ENCODE results near the gene POLR1B. TPM values are rescaled to one million over a fixed set of nuclear protein-coding genes. Genes with fewer than 3 reads are reported as not detected.

Gene POLR1B
- total and polyA plus RNA-seq, 8 donors = 18.4 to 25.3 (median 21.2) TPM

DNA sequence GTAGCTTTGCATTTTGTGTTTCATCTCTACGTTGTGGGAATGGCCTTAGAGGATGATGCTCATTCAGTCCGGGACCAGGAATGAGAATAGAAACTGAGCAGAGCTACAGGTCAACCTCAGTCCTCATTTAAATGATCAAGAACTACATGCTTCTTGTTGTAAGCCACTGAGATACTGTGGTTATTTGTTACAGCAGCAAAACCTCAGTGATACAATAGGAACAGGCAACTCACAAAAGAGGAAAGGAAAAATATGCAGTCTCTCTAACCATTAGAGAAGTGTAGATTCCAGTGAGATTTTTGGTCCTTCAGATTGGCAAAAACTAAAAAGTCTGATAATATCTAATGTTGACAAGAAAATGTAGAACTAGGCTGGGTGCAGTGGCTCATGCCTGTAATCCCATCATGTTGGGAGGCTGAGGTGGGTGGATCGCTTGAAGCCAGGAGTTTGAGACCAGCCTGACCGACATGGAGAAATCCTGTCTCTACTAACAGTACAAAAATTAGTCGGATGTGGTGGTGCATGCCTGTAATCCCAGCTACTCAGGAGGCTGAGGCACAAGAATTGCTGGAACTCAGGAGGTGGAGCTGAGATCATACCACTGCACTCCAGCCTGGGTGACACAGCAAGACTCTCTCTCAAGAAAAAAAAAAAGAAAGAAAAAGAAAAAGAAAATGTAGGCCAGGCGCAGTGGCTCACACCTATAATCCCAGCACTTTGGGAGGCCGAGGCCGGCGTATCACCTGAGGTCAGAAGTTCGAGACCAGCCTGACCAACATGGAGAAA, 55.5 kb downstream of the POLR1B start:
- DNase-seq = no peak
- H3K4me1 ChIP-seq = peaks cover 0 to 11% of the 10 kb centered on the region in 2 donors
- intact Hi-C loops (cut with DNase I) = loop anchor here in 1 of 2 donors (5.0 kb wide), 1 partner anchor 130 kb away; no protein-coding TSS in a partner anchor
- H3K36me3 ChIP-seq = no peaks in the 10 kb centered on the region
- no peaks in the 10 kb centered on the region for H3K27me3 ChIP-seq
- TF ChIP-seq, protein P1, sequence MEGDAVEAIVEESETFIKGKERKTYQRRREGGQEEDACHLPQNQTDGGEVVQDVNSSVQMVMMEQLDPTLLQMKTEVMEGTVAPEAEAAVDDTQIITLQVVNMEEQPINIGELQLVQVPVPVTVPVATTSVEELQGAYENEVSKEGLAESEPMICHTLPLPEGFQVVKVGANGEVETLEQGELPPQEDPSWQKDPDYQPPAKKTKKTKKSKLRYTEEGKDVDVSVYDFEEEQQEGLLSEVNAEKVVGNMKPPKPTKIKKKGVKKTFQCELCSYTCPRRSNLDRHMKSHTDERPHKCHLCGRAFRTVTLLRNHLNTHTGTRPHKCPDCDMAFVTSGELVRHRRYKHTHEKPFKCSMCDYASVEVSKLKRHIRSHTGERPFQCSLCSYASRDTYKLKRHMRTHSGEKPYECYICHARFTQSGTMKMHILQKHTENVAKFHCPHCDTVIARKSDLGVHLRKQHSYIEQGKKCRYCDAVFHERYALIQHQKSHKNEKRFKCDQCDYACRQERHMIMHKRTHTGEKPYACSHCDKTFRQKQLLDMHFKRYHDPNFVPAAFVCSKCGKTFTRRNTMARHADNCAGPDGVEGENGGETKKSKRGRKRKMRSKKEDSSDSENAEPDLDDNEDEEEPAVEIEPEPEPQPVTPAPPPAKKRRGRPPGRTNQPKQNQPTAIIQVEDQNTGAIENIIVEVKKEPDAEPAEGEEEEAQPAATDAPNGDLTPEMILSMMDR (IDR thresholded peaks at IDR 0.05) = no peak
- H3K27ac ChIP-seq = no peak overlapping the region
- no peak for ATAC-seq
- no peaks in the 10 kb centered on the region for H3K9me3 ChIP-seq
- H3K4me3 ChIP-seq = no peak overlapping the region

DNA sequence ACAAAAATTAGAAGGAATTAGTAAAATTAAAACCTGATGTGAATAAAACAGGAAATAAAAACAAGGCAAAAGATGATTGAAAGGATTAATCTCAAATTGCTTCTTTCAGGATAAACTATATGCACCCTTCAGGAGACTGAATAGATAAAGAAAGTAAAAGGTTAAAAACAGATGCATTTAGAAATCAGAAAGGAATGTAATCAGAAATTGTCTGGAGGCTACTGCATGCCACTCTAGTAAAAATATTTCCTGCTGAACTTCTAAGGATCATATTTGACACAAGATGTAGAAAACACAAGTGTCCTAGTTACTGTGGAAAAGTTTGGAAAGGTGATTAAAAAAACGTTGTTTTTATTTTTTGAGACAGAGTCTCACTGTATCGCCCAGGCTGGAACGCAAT, 58.4 kb downstream of the POLR1B start:
- no peaks in the 10 kb centered on the region for H3K27me3 ChIP-seq
- TF ChIP-seq, protein P1 (IDR thresholded peaks at IDR 0.05) = no peak
- no peak overlapping the region for H3K4me3 ChIP-seq
- intact Hi-C loops (cut with DNase I) = loop anchor here in 1 of 2 donors (10.0 kb wide), 1 partner anchor 124 kb away; the partner anchor contains the start of gene NT5DC4
- H3K27ac ChIP-seq = no peak overlapping the region
- DNase-seq = no peak
- H3K9me3 ChIP-seq = no peaks in the 10 kb centered on the region
- H3K4me1 ChIP-seq = peaks cover 0 to 11% of the 10 kb centered on the region in 2 donors
- no peaks in the 10 kb centered on the region for H3K36me3 ChIP-seq
- ATAC-seq = no peak

DNA sequence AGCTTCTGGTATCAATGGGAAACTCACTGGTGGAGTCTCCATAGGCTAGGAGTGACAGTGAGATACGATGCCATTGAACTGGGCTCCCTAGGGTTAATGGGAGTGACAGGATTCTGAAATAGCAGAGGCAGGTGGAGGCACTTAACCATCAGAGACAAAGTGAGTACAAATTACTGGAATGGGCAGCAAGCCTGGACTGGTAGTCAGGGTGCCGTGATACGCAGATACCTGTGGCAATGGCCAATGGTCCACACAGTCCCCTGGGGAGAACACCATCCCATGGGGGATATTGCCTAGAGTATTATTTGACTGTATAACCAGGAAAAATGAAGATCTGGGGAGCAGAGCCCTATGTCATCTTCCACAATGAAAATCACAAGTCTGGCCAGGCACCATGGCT, 59.5 kb downstream of the POLR1B start:
- Histone ChIP-seq H3K27me3 (no peaks in the 10 kb centered on the region), H3K9me3 (no peaks in the 10 kb centered on the region), H3K36me3 (no peaks in the 10 kb centered on the region), H3K4me1 (peaks cover 0 to 11% of the 10 kb centered on the region in 2 donors), H3K4me3 (no peak overlapping the region), H3K27ac (no peak overlapping the region)
- no peak for DNase-seq
- ATAC-seq = no peak
- TF ChIP-seq, protein P1 (IDR thresholded peaks at IDR 0.05) = no peak
- intact Hi-C loops (cut with DNase I) = loop anchor here in 1 of 2 donors (10.0 kb wide), 1 partner anchor 123 kb away; the partner anchor contains the start of gene NT5DC4

DNA sequence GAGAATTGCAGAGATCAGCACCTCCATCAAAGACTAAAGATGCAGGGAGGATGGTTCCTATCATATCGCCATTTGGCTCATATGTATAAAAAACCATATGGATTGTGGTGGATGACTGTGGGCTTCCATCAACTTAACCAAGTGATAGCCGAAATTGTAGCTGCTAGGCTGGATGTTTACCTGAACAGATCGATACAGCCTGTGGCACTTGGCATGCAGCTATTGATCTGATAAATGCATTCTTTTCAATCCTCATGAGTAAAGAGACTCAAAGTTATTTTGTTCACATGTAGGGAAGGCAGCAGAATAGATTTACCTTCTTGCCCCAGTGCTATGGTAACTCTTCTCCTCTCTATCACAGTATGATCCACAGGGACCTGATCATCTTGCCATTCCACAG, 60.7 kb downstream of the POLR1B start:
- no peaks in the 10 kb centered on the region for H3K27me3 ChIP-seq
- H3K9me3 ChIP-seq = no peaks in the 10 kb centered on the region
- no peak overlapping the region for H3K27ac ChIP-seq
- intact Hi-C loops (cut with DNase I) = loop anchor here in 1 of 2 donors (10.0 kb wide), 1 partner anchor 122 kb away; the partner anchor contains the start of gene NT5DC4
- no peaks in the 10 kb centered on the region for H3K36me3 ChIP-seq
- TF ChIP-seq, protein P1 (IDR thresholded peaks at IDR 0.05) = no peak
- no peak overlapping the region for H3K4me3 ChIP-seq
- DNase-seq (no peak), ATAC-seq (no peak)
- H3K4me1 ChIP-seq = peaks cover 0 to 11% of the 10 kb centered on the region in 2 donors

DNA sequence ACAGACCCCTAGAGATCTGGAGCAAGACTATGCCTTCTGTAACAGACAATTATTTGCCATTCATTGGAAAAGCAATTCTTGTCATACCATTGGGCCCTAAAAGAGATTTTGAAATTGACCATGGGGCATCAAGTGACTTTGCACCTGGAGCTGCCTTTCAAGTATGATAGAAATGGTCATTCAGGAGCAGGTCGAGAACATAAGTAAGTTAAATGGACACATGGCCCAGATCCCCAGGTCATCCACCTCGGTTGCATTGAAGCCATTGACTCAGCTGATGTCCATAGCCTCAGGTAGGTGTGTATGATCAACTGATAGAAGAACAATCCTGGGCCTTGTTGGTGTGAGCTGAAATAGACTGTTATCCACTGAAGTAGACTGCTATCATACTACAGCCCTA, 61.5 kb downstream of the POLR1B start:
- Histone ChIP-seq H3K9me3 (no peaks in the 10 kb centered on the region), H3K27ac (no peak overlapping the region), H3K4me3 (no peak overlapping the region), H3K27me3 (no peaks in the 10 kb centered on the region), H3K36me3 (no peaks in the 10 kb centered on the region), H3K4me1 (peaks cover 0 to 11% of the 10 kb centered on the region in 2 donors)
- TF ChIP-seq, protein P1 (IDR thresholded peaks at IDR 0.05) = no peak
- no peak for DNase-seq
- intact Hi-C loops (cut with DNase I) = loop anchor here in 1 of 2 donors (10.0 kb wide), 1 partner anchor 121 kb away; the partner anchor contains the start of gene NT5DC4
- no peak for ATAC-seq
